Endothelial cell (in vitro differentiated cells): ENCODE results near the gene MAP3K2. TPM values are rescaled to one million over a fixed set of nuclear protein-coding genes. Genes with fewer than 3 reads are reported as not detected.

Experiments
- DNase-seq: peaks from one replicate; pipeline ENCODE4 v3.0.0; 2021; ENCODE audit warnings: low spot score
- H3K27ac Mint-ChIP-seq: one replicate; pipeline ENCODE4 v1.8.0; 2021; ENCODE audit warnings: mixed read lengths, inconsistent platforms; ENCODE audit not compliant: unreplicated experiment
- H3K27me3 Mint-ChIP-seq: one replicate; pipeline ENCODE4 v1.8.0; 2021; ENCODE audit warnings: mild to moderate bottlenecking, moderate library complexity, mixed read lengths, inconsistent platforms; ENCODE audit not compliant: unreplicated experiment
- H3K36me3 Mint-ChIP-seq: one replicate; pipeline ENCODE4 v1.8.0; 2021; ENCODE audit warnings: mild to moderate bottlenecking, low read depth, mixed read lengths, inconsistent platforms; ENCODE audit not compliant: unreplicated experiment
- H3K4me1 Mint-ChIP-seq: one replicate; pipeline ENCODE4 v1.8.0; 2021; ENCODE audit warnings: mild to moderate bottlenecking, mixed read lengths, inconsistent platforms; ENCODE audit not compliant: unreplicated experiment
- H3K4me3 Mint-ChIP-seq: one replicate; pipeline ENCODE4 v1.8.0; 2021; ENCODE audit warnings: mild to moderate bottlenecking, mixed read lengths, inconsistent platforms; ENCODE audit not compliant: unreplicated experiment
- H3K9me3 Mint-ChIP-seq: one replicate; pipeline ENCODE4 v1.8.0; 2021; ENCODE audit warnings: mixed read lengths, inconsistent platforms; ENCODE audit not compliant: unreplicated experiment
- total RNA-seq: library from RNA; stranded (reverse); fragmentation: NEBNext Ultra II Directional; extraction: Animal tissue kit (Norgen Biotek cat#: 25700); gene quantifications from one replicate; pipeline ENCODE4 v1.2.1, GENCODE V29; 2021; ENCODE audit not compliant: unreplicated experiment
- TF ChIP-seq, protein P1 (sequence below): fragments of 200-600 bp; sonication (generic); IDR thresholded peaks from one replicate; pipeline ENCODE4 v1.5.0; 2021; ENCODE audit warnings: antibody characterized with exemption; ENCODE audit not compliant: unreplicated experiment

Gene MAP3K2
- total RNA-seq, 1 donor from 2014 or later, result 27.3 TPM

DNA sequence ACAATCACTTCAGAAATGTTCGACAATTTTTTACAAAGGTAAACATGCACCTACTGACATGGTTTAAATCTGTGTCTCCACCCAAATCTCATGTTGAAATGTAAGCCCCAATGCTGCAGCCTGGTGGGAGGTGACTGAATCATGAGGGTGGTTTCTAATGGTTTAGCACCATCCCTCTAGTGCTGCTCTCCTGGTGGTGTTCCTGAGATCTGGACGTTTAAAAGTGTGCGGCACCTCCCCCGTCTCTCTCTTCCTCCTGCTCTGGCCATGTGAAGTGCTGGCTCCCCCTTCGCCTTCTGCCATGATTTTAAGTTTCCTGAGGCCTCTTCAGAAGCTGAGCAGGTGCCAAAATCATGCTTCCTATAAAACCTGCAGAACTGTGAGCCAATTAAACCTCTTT, 28.3 kb downstream of the MAP3K2 start:
- no peaks in the 10 kb centered on the region for H3K27me3 Mint-ChIP-seq
- DNase-seq, result no peak
- H3K9me3 Mint-ChIP-seq, result no peaks in the 10 kb centered on the region
- H3K4me3 Mint-ChIP-seq, result no peak overlapping the region
- no peaks in the 10 kb centered on the region for H3K36me3 Mint-ChIP-seq
- TF ChIP-seq, protein P1, sequence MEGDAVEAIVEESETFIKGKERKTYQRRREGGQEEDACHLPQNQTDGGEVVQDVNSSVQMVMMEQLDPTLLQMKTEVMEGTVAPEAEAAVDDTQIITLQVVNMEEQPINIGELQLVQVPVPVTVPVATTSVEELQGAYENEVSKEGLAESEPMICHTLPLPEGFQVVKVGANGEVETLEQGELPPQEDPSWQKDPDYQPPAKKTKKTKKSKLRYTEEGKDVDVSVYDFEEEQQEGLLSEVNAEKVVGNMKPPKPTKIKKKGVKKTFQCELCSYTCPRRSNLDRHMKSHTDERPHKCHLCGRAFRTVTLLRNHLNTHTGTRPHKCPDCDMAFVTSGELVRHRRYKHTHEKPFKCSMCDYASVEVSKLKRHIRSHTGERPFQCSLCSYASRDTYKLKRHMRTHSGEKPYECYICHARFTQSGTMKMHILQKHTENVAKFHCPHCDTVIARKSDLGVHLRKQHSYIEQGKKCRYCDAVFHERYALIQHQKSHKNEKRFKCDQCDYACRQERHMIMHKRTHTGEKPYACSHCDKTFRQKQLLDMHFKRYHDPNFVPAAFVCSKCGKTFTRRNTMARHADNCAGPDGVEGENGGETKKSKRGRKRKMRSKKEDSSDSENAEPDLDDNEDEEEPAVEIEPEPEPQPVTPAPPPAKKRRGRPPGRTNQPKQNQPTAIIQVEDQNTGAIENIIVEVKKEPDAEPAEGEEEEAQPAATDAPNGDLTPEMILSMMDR, result no peak
- H3K4me1 Mint-ChIP-seq, result peaks cover 7% of the 10 kb centered on the region
- H3K27ac Mint-ChIP-seq, result no peak overlapping the region

DNA sequence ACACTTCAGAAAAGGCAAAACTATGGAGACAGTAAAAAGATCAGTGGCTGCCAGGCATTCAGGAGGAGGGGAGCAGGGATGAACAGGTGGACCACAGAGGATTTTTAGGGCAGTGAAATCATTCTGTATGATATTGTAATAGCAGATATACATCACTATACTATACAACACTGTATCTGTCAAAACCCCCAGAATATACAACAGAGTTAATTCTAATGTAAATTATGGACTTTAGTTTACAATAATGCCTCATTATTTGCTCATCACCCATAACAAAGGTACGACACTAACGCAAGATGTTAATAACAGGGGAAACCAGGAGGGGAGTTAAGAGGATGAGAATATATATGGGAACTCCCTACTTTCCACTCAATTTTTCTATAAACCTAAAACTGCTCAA, 28.8 kb downstream of the MAP3K2 start:
- DNase-seq, result no peak
- no peak overlapping the region for H3K4me3 Mint-ChIP-seq
- TF ChIP-seq, protein P1, result no peak
- no peaks in the 10 kb centered on the region for H3K9me3 Mint-ChIP-seq
- no peak overlapping the region for H3K27ac Mint-ChIP-seq
- no peaks in the 10 kb centered on the region for H3K36me3 Mint-ChIP-seq
- peaks cover 4% of the 10 kb centered on the region for H3K4me1 Mint-ChIP-seq
- no peaks in the 10 kb centered on the region for H3K27me3 Mint-ChIP-seq

- Mint-ChIP-seq H3K4me3 (no peak overlapping the region), H3K9me3 (no peaks in the 10 kb centered on the region), H3K36me3 (no peaks in the 10 kb centered on the region), H3K27me3 (no peaks in the 10 kb centered on the region), H3K4me1 (peaks cover 4% of the 10 kb centered on the region), H3K27ac (no peak overlapping the region)
- TF ChIP-seq, protein P1, result no peak
- DNase-seq, result no peak
These were observed 29.7 kb downstream of the MAP3K2 start for GRCh38 chr2:127358044-127358443.

DNA sequence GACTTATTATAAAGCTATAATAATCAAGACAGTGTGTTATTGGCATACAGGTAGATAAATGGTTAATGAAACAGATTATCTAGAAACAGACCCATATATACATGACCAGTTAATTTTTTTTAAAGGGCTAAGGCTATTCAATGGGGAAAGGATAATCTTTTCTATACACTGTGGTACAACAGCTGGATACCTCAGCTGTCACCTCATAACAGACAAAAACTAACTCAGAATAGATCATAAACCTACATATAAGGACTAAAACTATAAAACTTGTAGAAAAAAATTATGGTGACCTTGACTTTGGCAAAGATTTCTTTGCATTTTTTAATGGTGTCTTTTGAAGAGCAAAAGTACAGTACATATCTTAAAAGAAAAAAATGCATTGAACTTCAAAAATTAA, 30.2 kb downstream of the MAP3K2 start:
- Mint-ChIP-seq H3K4me3 (no peak overlapping the region), H3K4me1 (peaks cover 4% of the 10 kb centered on the region)

DNA sequence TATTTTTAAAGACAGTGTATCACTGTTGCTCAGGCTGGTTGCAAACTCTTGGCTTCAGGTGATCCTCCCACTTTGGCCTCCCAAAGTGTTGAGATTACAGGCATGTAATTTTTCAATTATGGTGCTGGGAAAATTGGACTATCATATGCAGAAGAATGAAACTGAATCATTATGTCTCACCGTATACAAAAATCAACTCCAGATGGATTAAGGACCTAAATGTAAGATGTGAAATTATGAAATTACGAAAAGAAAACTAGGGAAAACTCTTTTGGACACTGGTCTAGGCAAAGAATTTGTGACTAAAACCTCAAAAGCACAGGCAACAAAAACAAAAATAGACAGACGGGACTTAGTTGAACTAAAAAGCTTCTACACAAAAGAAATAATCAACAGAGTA, 31.2 kb downstream of the MAP3K2 start:
- Mint-ChIP-seq H3K4me3 (no peak overlapping the region), H3K9me3 (no peaks in the 10 kb centered on the region), H3K36me3 (no peaks in the 10 kb centered on the region), H3K27ac (no peak overlapping the region), H3K27me3 (peaks cover 2% of the 10 kb centered on the region), H3K4me1 (peaks cover 4% of the 10 kb centered on the region)
- no peak for DNase-seq
- TF ChIP-seq, protein P1, result no peak

More for the DNA sequence above, 30.2 kb downstream of the MAP3K2 start:
- no peaks in the 10 kb centered on the region for H3K36me3 Mint-ChIP-seq
- no peaks in the 10 kb centered on the region for H3K9me3 Mint-ChIP-seq
- DNase-seq, result no peak
- H3K27me3 Mint-ChIP-seq, result no peaks in the 10 kb centered on the region
- TF ChIP-seq, protein P1, result no peak
- H3K27ac Mint-ChIP-seq, result no peak overlapping the region
